H9 (cell line): ENCODE data around the gene CCDC116. TPM values are rescaled to one million over a fixed set of nuclear protein-coding genes. Genes with fewer than 3 reads are reported as not detected.

Source experiments
- DNase-seq: peaks from one replicate; pipeline ENCODE4 v3.0.0-alpha.2; 2017
- H2AFZ ChIP-seq: one replicate; pipeline ENCODE4 v1.6.1; 2013; ENCODE audit warnings: mild to moderate bottlenecking, low read length, control low read depth, moderate library complexity
- H2AK5ac ChIP-seq: 2 replicates; pipeline ENCODE4 v1.6.1; 2013; ENCODE audit warnings: low read length, control low read depth, mixed read lengths; ENCODE audit not compliant: insufficient read length
- H2BK120ac ChIP-seq: one replicate; pipeline ENCODE4 v1.6.1; 2013; ENCODE audit warnings: low read depth, mild to moderate bottlenecking, low read length, control low read depth, inconsistent platforms; ENCODE audit not compliant: poor library complexity, severe bottlenecking
- H2BK12ac ChIP-seq: 2 replicates; pipeline ENCODE4 v1.6.1; 2013; ENCODE audit warnings: low read length, control low read depth, mixed read lengths, low read depth; ENCODE audit not compliant: insufficient read length
- H2BK15ac ChIP-seq: 2 replicates; pipeline ENCODE4 v1.6.1; 2013; ENCODE audit warnings: low read depth, low read length, control low read depth
- H2BK20ac ChIP-seq: one replicate; pipeline ENCODE4 v1.6.1; 2013; ENCODE audit warnings: low read depth, mild to moderate bottlenecking, low read length, control low read depth, inconsistent platforms; ENCODE audit not compliant: poor library complexity, severe bottlenecking
- H2BK5ac ChIP-seq: 2 replicates; pipeline ENCODE4 v1.6.1; 2013; ENCODE audit warnings: low read length, control low read depth, mixed read lengths; ENCODE audit not compliant: insufficient read length
- H3K14ac ChIP-seq: 2 replicates; pipeline ENCODE4 v1.6.1; 2013; ENCODE audit warnings: low read length, control low read depth; ENCODE audit not compliant: insufficient read depth
- H3K18ac ChIP-seq: 2 replicates; pipeline ENCODE4 v1.6.1; 2013; ENCODE audit warnings: low read depth, mild to moderate bottlenecking, mixed read lengths, low read length, control low read depth; ENCODE audit not compliant: insufficient read length
- H3K23ac ChIP-seq: 2 replicates; pipeline ENCODE4 v1.6.1; 2013; ENCODE audit warnings: low read length, control low read depth, mixed read lengths, low read depth; ENCODE audit not compliant: insufficient read length
- H3K23me2 ChIP-seq: 2 replicates; pipeline ENCODE4 v1.6.1; 2013; ENCODE audit warnings: low read depth, mild to moderate bottlenecking, mixed read lengths, low read length, control low read depth; ENCODE audit not compliant: insufficient read length, poor library complexity, severe bottlenecking
- H3K27ac ChIP-seq: 2 replicates; pipeline ENCODE4 v1.5.1; 2013; ENCODE audit warnings: low read length, control low read depth, mixed read lengths, low read depth; ENCODE audit not compliant: insufficient read length
- H3K27me3 ChIP-seq: 2 replicates; pipeline ENCODE4 v1.6.1; 2013; ENCODE audit warnings: low read length, control low read depth, inconsistent platforms; ENCODE audit not compliant: insufficient read depth
- H3K4ac ChIP-seq: 2 replicates; pipeline ENCODE4 v1.6.1; 2013; ENCODE audit warnings: low read depth, mild to moderate bottlenecking, control low read depth, inconsistent platforms, low read length, moderate library complexity
- H3K4me1 ChIP-seq: 2 replicates; pipeline ENCODE4 v1.6.1; 2013; ENCODE audit warnings: low read length, control low read depth, inconsistent platforms; ENCODE audit not compliant: insufficient read depth
- H3K4me2 ChIP-seq: 2 replicates; pipeline ENCODE4 v1.6.1; 2013; ENCODE audit warnings: low read length, control low read depth, mixed read lengths; ENCODE audit not compliant: insufficient read length, insufficient read depth
- H3K56ac ChIP-seq: 2 replicates; pipeline ENCODE4 v1.6.1; 2013; ENCODE audit warnings: low read depth, mild to moderate bottlenecking, mixed read lengths, low read length, control low read depth; ENCODE audit not compliant: insufficient read length
- H3K79me1 ChIP-seq: 2 replicates; pipeline ENCODE4 v1.6.1; 2013; ENCODE audit warnings: low read depth, mild to moderate bottlenecking, moderate library complexity, low read length, control low read depth, inconsistent platforms; ENCODE audit not compliant: insufficient read depth, poor library complexity, severe bottlenecking
- H3K79me2 ChIP-seq: 2 replicates; pipeline ENCODE4 v1.6.1; 2013; ENCODE audit warnings: low read length, control low read depth, inconsistent platforms; ENCODE audit not compliant: insufficient read depth
- H3K9ac ChIP-seq: 2 replicates; pipeline ENCODE4 v1.6.1; 2013; ENCODE audit warnings: low read length, control low read depth, mixed read lengths; ENCODE audit not compliant: insufficient read length; ENCODE audit errors: extremely low read depth
- H3K9me3 ChIP-seq: one replicate; pipeline ENCODE4 v1.6.1; 2013; ENCODE audit warnings: low read depth, low read length, inconsistent platforms; ENCODE audit not compliant: control insufficient read depth
- H3T11ph ChIP-seq: one replicate; pipeline ENCODE4 v1.6.1; 2013; ENCODE audit warnings: mild to moderate bottlenecking, low read length, control low read depth, inconsistent platforms
- H4K20me1 ChIP-seq: one replicate; pipeline ENCODE4 v1.6.1; 2013; ENCODE audit not compliant: control insufficient read depth, insufficient read length, insufficient read depth
- H4K5ac ChIP-seq: 2 replicates; pipeline ENCODE4 v1.6.1; 2013; ENCODE audit warnings: low read depth, mild to moderate bottlenecking, mixed read lengths, low read length, control low read depth; ENCODE audit not compliant: insufficient read length
- H4K8ac ChIP-seq: replicated peaks from 2 replicates; pipeline ENCODE4 v1.6.1; 2013; ENCODE audit warnings: low read length, control low read depth, mixed read lengths, low read depth; ENCODE audit not compliant: insufficient read length
- H4K91ac ChIP-seq: 2 replicates; pipeline ENCODE4 v1.6.1; 2013; ENCODE audit warnings: low read depth, mild to moderate bottlenecking, moderate library complexity, mixed read lengths, low read length, control low read depth; ENCODE audit not compliant: insufficient read length
- H3K27ac Mint-ChIP-seq, 3 experiments: 2 replicates in 2 of 3; 3 replicates in 1 of 3; pipeline ENCODE4 v1.8.0; 2020 to 2021; ENCODE audit warnings: mixed read lengths in 3 of 3, mild to moderate bottlenecking in 1 of 3, moderate library complexity in 1 of 3
- H3K27me3 Mint-ChIP-seq: 2 replicates; pipeline ENCODE4 v1.8.0; 2021; ENCODE audit warnings: low read depth, mild to moderate bottlenecking, moderate library complexity, mixed read lengths
- H3K36me3 Mint-ChIP-seq, 3 experiments: 2 replicates in 2 of 3; 3 replicates in 1 of 3; pipeline ENCODE4 v1.8.0; 2020 to 2021; ENCODE audit warnings: low read depth in 3 of 3, mixed read lengths in 3 of 3; ENCODE audit not compliant: insufficient read depth in 1 of 3
- H3K4me1 Mint-ChIP-seq, 2 experiments: 2 replicates each; pipeline ENCODE4 v1.8.0; 2020; ENCODE audit warnings: mixed read lengths in 2 of 2
- H3K4me3 Mint-ChIP-seq, 2 experiments: 2 replicates in 1 of 2; 3 replicates in 1 of 2; pipeline ENCODE4 v1.8.0; 2020 to 2021; ENCODE audit warnings: mild to moderate bottlenecking in 2 of 2, mixed read lengths in 2 of 2, moderate library complexity in 1 of 2
- H3K9me3 Mint-ChIP-seq, 2 experiments: 2 replicates in 1 of 2; 3 replicates in 1 of 2; pipeline ENCODE4 v1.8.0; 2020; ENCODE audit warnings: mild to moderate bottlenecking in 2 of 2, mixed read lengths in 2 of 2, moderate library complexity in 1 of 2
- WGBS: extraction: QIAGEN DNeasy Blood & Tissue Kit; methylation state at CpG from one replicate; pipeline ENCODE4 v1.1.7; 2013; ENCODE audit warnings: missing lambda C conversion rate, low lambda C conversion rate, mixed read lengths; ENCODE audit not compliant: insufficient read length; ENCODE audit errors: extremely low coverage; 5-methylcytosine and 5-hydroxymethylcytosine counted together
- total RNA-seq: library from RNA; stranded (reverse); gene quantifications from 2 replicates; pipeline ENCODE4 v1.2.1, GENCODE V29; 2021
- TF ChIP-seq, protein P1 (sequence below): fragments of 200-600 bp; sonication (generic); conservative IDR thresholded peaks from 3 replicates; pipeline ENCODE4 v1.8.0; 2021; ENCODE audit warnings: antibody characterized with exemption, mild to moderate bottlenecking

Gene CCDC116
- total RNA-seq, 1 experiment from 2014 or later, result 0.63 TPM

DNA sequence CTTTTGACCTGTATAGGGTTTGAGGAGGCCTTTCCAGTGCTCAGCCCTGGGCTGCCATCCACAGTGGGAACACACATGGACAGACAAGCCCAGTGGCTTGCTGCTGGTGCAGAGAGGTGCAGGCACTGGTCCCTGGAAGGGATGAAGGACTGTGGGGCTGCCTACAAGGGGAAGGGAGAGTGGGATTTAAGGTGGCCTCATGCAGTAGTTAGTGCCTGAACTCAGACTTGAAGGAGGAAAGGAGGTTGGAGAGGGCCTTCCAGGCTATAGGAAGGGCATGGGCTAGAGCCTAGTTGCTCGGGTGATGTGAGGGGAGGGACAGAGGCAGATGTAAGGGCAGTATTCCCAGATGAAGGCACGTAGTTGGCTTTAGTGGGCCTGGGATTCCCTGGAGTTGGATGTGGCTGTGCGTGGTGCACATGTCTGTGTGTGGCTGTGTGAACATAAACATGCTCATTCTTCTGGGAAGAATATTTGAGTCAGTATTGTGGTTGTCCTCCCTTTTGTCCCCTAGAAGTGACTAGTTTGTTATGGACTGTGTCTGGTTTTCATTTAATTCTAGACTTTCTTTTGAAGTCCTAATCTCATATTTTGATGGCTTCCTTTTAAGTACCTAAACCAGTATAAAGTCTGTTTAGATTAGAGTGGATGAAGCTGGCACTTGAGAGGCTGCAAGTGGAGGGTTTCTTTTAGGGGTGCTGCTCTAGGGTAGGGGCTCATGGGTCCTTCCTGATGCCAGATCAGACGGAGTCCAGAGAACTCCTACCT, 21.2 kb upstream of the CCDC116 start:
- Mint-ChIP-seq H3K36me3 (peaks cover 39 to 67% (median 51%) of the 10 kb centered on the region in 3 experiments; a peak in 6 of 7 replicates), H3K9me3 (no peaks in the 10 kb centered on the region), H3K4me1 (no peaks in the 10 kb centered on the region; a peak in 1 of 4 replicates), H3K4me3 (no peak overlapping the region), H3K27ac (peak overlapping the region; percentile 3 to 40 (median 5); a peak in 2 of 7 replicates), H3K27me3 (no peaks in the 10 kb centered on the region; the same call in 1 of the 2 replicates)
- H4K8ac ChIP-seq, result no peak overlapping the region
- H3K56ac ChIP-seq, result no peak overlapping the region
- H3T11ph ChIP-seq, result no peak overlapping the region
- no peaks in the 10 kb centered on the region for H3K27me3 ChIP-seq
- H4K20me1 ChIP-seq, result no peaks in the 10 kb centered on the region
- H3K4ac ChIP-seq, result no peak overlapping the region
- H3K27ac ChIP-seq, result no peak overlapping the region
- no peak overlapping the region for H2BK15ac ChIP-seq
- no peak overlapping the region for H3K18ac ChIP-seq
- H2BK5ac ChIP-seq, result no peak overlapping the region
- H3K9me3 ChIP-seq, result no peaks in the 10 kb centered on the region
- no peak overlapping the region for H2AFZ ChIP-seq
- H3K9ac ChIP-seq, result no peak overlapping the region
- DNase-seq, result no peak
- no peak overlapping the region for H3K4me2 ChIP-seq
- H3K79me2 ChIP-seq, result peaks cover 9% of the 10 kb centered on the region; the same call in 1 of the 2 replicates
- H3K79me1 ChIP-seq, result no peaks in the 10 kb centered on the region
- no peaks in the 10 kb centered on the region for H3K4me1 ChIP-seq
- no peak overlapping the region for H2BK20ac ChIP-seq
- H2BK120ac ChIP-seq, result no peak overlapping the region
- no peak overlapping the region for H2AK5ac ChIP-seq
- no peak overlapping the region for H4K91ac ChIP-seq
- H2BK12ac ChIP-seq, result no peak overlapping the region
- no peak overlapping the region for H3K14ac ChIP-seq
- no peak overlapping the region for H4K5ac ChIP-seq
- H3K23me2 ChIP-seq, result no peaks in the 10 kb centered on the region
- H3K23ac ChIP-seq, result no peak overlapping the region
- TF ChIP-seq, protein P1, sequence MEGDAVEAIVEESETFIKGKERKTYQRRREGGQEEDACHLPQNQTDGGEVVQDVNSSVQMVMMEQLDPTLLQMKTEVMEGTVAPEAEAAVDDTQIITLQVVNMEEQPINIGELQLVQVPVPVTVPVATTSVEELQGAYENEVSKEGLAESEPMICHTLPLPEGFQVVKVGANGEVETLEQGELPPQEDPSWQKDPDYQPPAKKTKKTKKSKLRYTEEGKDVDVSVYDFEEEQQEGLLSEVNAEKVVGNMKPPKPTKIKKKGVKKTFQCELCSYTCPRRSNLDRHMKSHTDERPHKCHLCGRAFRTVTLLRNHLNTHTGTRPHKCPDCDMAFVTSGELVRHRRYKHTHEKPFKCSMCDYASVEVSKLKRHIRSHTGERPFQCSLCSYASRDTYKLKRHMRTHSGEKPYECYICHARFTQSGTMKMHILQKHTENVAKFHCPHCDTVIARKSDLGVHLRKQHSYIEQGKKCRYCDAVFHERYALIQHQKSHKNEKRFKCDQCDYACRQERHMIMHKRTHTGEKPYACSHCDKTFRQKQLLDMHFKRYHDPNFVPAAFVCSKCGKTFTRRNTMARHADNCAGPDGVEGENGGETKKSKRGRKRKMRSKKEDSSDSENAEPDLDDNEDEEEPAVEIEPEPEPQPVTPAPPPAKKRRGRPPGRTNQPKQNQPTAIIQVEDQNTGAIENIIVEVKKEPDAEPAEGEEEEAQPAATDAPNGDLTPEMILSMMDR, result no peak
- no CpG with 5 or more reads among the region's 4 CpGs for WGBS
